Glutamatergic neuron (in vitro differentiated cells): ENCODE measurements around the gene GRIP2. TPM values are rescaled to one million over a fixed set of nuclear protein-coding genes. Genes with fewer than 3 reads are reported as not detected.

Experiments used
- DNase-seq: peaks from one replicate; pipeline ENCODE4 v3.0.0; 2022
- H3K27ac Mint-ChIP-seq: one replicate; pipeline ENCODE4 v1.8.0; 2020; ENCODE audit warnings: mild to moderate bottlenecking, mixed read lengths, inconsistent platforms; ENCODE audit not compliant: unreplicated experiment
- H3K27me3 Mint-ChIP-seq: one replicate; pipeline ENCODE4 v1.8.0; 2020; ENCODE audit warnings: mild to moderate bottlenecking, moderate library complexity, mixed read lengths, inconsistent platforms; ENCODE audit not compliant: unreplicated experiment
- H3K36me3 Mint-ChIP-seq: one replicate; pipeline ENCODE4 v1.8.0; 2020; ENCODE audit warnings: mild to moderate bottlenecking, mixed read lengths, inconsistent platforms; ENCODE audit not compliant: unreplicated experiment
- H3K4me1 Mint-ChIP-seq: one replicate; pipeline ENCODE4 v1.8.0; 2020; ENCODE audit warnings: mild to moderate bottlenecking, low read depth, mixed read lengths, inconsistent platforms; ENCODE audit not compliant: unreplicated experiment
- H3K4me3 Mint-ChIP-seq: one replicate; pipeline ENCODE4 v1.8.0; 2020; ENCODE audit warnings: mild to moderate bottlenecking, mixed read lengths, inconsistent platforms; ENCODE audit not compliant: unreplicated experiment
- H3K9me3 Mint-ChIP-seq: one replicate; pipeline ENCODE4 v1.8.0; 2020; ENCODE audit warnings: mild to moderate bottlenecking, moderate library complexity, mixed read lengths, inconsistent platforms; ENCODE audit not compliant: unreplicated experiment
- total RNA-seq: library from RNA; stranded (reverse); fragmentation: NEBNext Ultra II Directional; extraction: Animal tissue kit (Norgen Biotek cat#: 25700); gene quantifications from one replicate; pipeline ENCODE4 v1.2.1, GENCODE V29; 2021; ENCODE audit not compliant: unreplicated experiment
- TF ChIP-seq, protein P1 (sequence below): fragments of 200-600 bp; sonication (generic); IDR thresholded peaks from one replicate; pipeline ENCODE4 v1.5.0; 2021; ENCODE audit not compliant: partially characterized antibody, unreplicated experiment

Gene GRIP2
- total RNA-seq, 1 donor from 2014 or later = 0.34 TPM

DNA sequence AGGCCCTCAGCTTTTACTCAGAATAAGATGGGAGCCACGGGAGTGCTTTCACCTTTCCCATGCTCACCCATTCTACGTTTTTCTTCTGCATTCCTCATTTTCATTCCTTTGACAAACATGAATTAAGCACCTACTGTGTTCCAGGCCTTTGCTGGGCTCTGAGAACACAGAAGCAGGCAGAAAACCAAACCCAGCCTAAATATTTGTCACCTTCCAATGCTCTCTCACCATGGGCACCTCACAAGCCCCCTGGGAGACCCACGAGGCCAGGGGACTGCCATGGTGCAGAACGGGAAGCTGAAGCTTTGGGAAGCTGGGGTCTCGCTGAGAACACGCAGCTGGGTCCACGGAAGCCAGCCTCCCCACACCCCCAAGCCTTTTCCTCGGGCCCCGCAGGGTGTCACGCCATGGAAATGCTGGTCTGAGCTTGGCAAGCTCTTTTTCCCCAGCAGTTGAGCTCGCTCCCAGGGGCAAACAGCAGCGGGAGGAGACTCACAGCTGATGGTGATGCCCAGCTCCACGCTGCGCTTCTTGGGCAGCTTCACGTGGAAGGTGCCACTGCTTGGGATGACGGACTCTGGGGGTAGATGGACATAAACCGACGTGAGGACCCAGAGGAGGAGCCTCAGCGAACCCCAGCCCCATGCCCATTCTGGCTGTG, 27.7 kb downstream of the GRIP2 start:
- Mint-ChIP-seq H3K27ac (no peak overlapping the region), H3K9me3 (peaks cover 3% of the 10 kb centered on the region), H3K36me3 (no peaks in the 10 kb centered on the region), H3K4me3 (no peak overlapping the region), H3K27me3 (peaks cover 6% of the 10 kb centered on the region), H3K4me1 (no peaks in the 10 kb centered on the region)
- peak; percentile 11 for DNase-seq
- TF ChIP-seq, protein P1, sequence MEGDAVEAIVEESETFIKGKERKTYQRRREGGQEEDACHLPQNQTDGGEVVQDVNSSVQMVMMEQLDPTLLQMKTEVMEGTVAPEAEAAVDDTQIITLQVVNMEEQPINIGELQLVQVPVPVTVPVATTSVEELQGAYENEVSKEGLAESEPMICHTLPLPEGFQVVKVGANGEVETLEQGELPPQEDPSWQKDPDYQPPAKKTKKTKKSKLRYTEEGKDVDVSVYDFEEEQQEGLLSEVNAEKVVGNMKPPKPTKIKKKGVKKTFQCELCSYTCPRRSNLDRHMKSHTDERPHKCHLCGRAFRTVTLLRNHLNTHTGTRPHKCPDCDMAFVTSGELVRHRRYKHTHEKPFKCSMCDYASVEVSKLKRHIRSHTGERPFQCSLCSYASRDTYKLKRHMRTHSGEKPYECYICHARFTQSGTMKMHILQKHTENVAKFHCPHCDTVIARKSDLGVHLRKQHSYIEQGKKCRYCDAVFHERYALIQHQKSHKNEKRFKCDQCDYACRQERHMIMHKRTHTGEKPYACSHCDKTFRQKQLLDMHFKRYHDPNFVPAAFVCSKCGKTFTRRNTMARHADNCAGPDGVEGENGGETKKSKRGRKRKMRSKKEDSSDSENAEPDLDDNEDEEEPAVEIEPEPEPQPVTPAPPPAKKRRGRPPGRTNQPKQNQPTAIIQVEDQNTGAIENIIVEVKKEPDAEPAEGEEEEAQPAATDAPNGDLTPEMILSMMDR = no peak

DNA sequence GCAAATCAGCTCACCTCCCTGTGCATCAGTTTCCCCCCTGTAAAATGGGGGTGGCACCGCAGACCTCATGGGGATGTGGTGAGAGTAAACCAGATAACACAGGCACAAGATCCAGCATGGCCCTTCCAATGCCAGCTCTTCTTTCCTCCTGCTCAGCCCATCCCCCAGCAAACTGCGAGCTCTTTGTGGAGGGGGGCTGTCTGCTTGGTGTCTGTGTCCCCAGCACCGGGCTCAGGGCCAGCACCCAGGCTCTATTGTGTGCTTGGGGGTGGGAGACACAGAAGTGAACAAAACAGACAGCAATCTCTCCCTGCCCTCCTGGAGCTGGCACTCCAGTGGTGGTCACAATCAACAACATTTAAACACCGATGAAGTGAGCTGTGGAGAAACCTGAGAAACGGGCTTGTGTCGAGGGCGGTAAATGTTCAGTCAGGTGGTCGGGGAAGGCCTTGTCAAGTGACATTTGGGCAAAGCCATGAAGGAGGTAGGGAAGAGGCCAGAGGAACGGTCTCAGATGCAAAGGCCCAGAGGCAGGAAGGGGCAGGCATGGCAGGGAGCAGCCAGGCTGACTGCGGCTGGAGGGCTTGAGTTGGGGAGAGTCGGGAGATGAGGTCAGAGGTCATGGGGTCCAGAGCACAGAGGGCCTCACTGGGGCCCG, 28.4 kb downstream of the GRIP2 start:
- H3K27me3 Mint-ChIP-seq = peaks cover 6% of the 10 kb centered on the region
- H3K36me3 Mint-ChIP-seq = no peaks in the 10 kb centered on the region

DNA sequence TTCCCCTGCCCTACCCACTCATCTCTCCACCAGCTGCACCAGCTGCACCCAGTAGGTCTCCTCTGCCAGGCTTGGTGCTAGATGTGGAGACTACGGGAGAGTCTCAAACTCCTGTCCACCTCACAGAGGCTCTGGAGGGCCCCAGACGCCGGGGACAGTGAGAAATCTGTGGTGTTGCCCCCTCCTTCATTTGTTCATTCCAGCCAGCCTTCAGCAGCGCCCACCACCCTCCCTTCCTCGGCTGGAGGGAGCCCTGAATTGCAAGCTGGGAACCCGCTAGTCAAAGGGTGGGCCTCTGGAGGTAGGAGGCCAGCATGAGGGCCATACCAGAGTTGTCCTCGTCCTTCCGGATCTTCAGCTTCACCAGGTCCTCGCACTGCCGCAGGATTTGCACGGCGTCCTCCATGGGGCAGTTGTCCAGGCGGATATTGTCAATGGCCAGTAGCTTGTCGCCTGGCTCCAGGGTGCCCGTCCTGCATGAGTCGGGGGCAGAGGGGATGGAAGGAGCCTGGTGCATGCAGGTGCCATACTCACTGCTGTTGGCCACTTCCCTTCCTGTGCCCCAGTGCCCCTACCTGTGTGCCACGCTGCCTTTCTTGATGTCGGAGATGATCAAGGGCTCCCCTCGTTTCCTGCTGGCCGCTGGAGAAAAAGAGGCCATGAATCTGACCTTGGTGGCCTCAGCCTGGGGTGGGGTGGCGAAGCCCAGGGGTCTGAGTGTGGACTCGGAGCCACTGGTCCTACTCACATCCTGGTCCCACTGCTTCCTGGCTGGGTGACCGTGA, 29.1 kb downstream of the GRIP2 start:
- Mint-ChIP-seq H3K9me3 (peaks cover 3% of the 10 kb centered on the region), H3K36me3 (no peaks in the 10 kb centered on the region), H3K27me3 (peaks cover 6% of the 10 kb centered on the region), H3K4me3 (no peak overlapping the region), H3K27ac (no peak overlapping the region), H3K4me1 (no peaks in the 10 kb centered on the region)
- TF ChIP-seq, protein P1 = no peak
- peak; percentile 8 for DNase-seq

More for the DNA sequence above, 28.4 kb downstream of the GRIP2 start:
- no peaks in the 10 kb centered on the region for H3K4me1 Mint-ChIP-seq
- DNase-seq = peak; percentile 11
- H3K9me3 Mint-ChIP-seq = peaks cover 3% of the 10 kb centered on the region
- H3K4me3 Mint-ChIP-seq = no peak overlapping the region
- TF ChIP-seq, protein P1 = no peak
- H3K27ac Mint-ChIP-seq = no peak overlapping the region

DNA sequence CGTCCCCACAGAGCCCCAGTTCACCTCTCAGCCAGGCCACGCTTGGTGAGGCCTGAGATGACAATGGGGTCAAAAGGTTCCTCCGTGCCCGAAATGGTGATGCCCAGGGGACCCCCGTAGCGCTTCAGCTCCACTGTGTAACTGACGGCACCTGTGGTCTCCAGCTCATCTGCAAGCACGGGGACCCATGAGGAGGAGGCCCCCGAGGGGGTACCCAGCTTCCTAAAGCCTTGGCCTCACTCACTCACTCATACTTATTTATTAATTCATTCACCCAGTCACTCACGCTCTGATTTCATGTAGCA, 30.4 kb downstream of the GRIP2 start:
- DNase-seq = no peak
- Mint-ChIP-seq H3K36me3 (no peaks in the 10 kb centered on the region), H3K27ac (no peak overlapping the region), H3K9me3 (peaks cover 5% of the 10 kb centered on the region), H3K4me1 (no peaks in the 10 kb centered on the region), H3K4me3 (no peak overlapping the region), H3K27me3 (peaks cover 6% of the 10 kb centered on the region)
- TF ChIP-seq, protein P1 = no peak
